HG02588 (cell line): ENCODE results near the gene ZNF697.
"Not testable (repeated sequence)": the region's sequence is repeated elsewhere in the genome, so short reads cannot be mapped to it uniquely, and the experiment has no call there.

Experiments
- ATAC-seq: cut with Tn5 transposase; IDR thresholded peaks from one replicate; pipeline ENCODE4 v1.9.1; 2021; ENCODE audit warnings: mild to moderate bottlenecking, moderate library complexity; ENCODE audit not compliant: unreplicated experiment

Gene ZNF697

DNA sequence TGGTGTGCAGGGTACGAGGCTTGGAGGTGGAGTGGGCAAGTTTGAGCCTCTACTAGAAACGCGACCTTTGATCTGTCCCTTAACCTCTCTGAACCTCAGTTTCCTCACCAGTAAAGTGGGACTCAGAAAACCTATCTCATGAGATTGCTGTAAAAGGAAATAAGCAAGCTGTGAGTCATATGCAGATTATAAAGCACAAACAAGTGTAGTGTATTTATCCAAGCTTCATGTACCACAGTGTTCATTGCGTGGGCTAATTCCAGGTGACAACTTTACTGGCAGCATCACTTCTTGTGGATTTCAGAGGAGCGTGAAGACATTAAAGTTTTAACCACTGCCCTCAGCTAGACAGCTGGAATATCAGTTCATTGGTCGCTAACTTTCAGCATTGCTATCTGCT, 44.4 kb downstream of the ZNF697 start:
- ATAC-seq: no peak

DNA sequence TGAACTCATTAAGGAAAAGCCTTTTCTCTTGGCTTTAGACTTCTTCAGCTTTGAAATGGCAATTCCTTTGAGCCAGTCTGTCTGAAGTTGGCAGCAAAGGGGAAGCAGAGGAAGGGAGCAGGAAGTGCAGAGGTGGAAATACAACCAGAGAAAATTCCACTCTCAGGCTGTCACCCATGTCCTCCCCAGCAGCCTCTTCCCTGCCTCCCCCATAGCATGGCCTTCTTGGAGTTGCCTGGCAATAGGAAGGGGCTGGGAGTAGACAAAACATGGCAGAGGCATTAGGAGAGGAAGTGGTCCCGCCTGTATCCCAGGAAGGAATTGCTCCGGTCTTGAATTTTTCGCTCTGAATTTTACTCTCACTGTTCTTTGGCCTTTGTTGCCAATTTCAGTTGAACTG, 44.8 kb downstream of the ZNF697 start:
- ATAC-seq: not testable (repeated sequence)

DNA sequence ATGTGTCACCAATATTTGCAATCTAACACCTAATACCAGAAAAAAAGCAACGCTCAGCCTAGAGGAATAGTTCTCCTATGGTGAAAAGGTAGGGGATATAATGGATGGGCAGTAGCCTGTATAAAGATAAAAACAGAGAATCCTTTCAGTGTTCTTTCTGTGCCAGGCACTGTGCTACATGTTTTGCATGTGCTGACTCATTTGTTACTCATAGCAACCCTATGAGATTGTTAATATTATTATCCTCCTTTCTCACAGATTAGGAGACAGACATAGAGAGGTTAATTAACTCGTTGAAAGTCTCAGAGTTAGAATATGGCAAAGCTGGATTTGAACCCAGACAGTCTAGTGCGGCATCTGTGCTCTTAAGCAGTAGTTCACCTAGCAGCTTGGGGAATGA, 45.3 kb downstream of the ZNF697 start:
- not testable (repeated sequence) for ATAC-seq

DNA sequence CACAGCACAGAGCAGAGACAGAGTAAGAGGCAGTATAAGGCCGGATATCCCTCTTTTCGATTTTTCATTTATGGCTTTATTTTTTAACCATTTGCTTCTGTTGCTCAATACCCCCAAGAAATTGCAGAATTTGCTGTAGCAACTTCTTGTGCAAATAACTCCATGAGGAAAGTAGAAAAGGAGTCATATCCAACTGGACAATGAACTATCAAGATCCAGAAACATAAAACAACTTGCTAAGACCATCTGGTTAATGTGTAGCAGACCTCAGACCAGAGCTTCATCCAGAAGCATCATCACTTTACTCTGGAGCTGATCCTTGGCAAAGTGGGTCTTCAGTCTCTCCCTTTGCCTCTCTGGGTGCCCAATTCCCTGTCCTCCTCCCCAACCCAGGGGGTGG, 45.9 kb downstream of the ZNF697 start:
- no peak for ATAC-seq

DNA sequence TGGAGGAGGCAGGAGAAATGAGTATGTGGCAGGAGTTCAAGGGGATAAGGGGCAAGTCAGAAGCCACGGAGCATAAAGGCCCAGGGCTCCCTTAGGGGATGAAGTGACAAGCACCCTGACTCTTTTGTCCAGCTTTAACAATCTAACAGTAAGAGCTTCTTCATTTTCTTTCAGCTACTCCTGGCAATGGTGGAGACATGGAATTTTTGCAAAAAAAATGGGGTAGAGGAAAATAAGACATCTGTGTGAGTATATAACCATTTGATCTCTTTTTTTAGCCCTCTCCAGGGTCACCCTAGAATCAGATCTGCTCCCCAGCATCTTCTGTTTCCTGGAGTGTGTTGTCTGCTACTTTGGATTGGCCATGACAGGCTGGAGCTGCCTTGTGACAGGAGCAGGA, 47.1 kb downstream of the ZNF697 start:
- ATAC-seq: no peak

DNA sequence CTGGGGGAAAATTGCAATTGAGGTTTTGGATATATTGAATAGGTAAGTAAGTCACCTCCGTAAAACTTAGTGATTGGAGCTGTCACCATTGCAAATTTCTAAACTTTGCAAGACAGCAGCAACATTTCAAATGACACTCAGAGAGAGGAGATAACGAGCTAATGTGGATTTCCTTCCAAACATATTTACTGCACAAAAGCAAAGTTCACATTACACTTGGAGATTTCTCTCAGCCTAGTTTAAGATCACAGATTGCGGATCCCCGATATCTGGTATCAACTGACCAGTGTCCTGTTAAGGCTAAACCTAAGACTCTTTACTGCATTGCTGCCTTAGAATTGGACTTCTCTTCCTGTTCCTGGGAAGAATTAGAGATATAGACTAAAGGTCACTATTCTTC, 47.5 kb downstream of the ZNF697 start:
- no peak for ATAC-seq

DNA sequence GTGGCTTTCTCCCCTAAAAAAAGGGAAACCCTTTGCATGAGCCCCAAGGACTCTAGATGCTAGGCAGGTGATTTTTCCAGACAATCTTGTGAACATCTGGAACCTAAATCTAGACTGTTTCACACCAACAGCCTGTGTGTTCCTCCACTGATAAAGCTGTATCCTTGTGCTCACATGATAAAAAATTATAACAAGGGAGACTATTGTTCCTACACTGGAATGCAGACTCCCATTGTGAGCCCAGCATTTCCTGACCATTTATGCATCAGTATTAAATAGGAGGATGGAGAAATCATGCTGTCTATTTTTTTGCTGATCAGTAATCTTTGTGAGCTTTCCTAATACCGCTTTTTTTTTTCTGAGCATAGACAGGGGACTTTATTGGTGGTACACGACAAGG, 52.5 kb downstream of the ZNF697 start:
- ATAC-seq: no peak

DNA sequence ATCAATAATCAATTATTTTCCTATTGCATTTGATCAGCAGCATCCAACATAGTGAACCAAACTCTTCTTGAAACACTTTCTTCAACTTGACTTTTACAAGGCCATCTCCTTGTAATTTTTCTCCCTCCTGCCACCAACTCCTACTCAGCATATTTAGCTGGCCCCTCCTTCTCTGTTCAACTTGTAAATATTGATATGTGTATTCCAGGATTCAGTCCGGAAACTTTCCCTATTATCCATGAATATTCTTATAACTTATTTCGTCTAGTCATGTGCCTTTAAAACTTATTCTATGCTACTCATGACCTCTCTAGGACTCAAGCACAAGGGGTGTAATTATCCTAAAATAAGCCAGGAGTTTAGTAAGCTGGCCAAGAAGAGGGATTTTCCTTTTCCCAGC, 52.9 kb downstream of the ZNF697 start:
- ATAC-seq: no peak

DNA sequence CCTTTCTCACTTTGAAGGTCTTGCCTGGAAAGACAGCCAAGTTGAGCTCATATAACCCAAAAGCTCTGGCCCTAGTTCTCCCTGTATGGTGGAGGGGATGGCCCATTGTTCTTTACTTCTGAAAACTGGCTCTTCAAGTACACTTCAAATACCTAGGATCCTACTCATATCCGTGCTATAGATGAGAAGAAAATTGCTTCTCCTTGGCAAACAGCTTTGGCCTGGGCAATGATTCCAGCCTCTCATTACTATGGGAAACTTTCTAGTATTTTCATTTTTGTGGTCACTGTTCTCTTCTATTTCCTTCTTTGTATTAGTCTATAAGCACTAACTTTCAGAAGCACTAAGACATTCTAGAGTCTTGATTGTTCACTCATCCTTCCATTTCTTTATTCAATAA, 53.7 kb downstream of the ZNF697 start:
- ATAC-seq: no peak

DNA sequence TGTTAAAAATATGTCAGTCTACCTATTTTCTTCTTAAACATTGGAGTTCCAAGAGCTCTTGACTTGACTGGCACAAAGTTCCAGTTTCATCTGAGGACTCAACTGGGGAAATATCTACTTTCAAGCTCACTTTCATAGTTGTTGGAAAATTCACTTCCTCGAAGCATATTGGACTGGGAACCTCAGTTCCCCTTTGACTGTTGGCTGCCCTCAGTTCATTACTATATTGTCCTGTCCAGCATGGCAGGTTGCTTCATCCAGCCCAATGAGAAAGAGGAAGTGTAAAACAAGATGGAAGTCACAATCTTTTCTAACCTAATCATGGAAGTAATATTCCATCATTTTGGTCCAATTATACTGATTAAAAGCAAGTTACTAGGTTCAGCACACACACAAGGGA, 54.3 kb downstream of the ZNF697 start:
- ATAC-seq: no peak

DNA sequence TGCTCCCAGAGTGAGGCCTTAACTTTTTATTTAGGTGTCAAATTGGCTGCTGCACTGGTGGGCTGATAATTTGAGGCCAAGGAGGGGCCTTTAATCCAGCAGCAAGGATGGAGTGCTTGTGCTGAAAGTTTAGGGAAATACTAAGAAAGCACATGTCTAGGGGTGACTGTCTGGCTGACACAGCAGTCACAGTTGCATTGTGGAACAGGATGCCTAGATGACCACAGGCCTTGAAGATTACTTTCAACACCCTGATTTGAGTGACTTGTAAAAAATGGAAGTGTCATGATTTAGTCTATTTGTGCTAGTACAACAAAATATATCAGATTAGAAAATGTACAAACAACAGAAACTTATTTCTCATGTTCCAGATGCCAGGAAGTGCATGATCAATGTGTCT, 57.7 kb downstream of the ZNF697 start:
- no peak for ATAC-seq

DNA sequence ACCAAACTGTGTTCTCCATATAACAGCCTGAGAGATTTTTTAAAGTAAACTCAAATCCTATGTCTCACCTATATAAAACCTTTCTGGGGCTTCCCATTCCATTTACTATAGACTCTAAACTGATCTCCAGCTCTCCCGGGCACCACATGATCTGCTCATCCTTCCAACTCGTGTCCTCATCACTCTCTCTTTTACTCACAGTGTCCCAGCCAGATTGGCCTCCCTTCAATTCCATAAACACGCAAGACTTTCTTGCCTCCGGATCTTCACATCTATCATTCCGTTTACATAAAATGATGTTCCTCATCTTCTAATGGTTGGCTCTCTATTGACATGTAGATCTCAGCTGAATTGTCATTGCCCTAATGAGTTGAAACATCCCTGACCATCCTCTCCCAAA, 59.4 kb downstream of the ZNF697 start:
- ATAC-seq: no peak

DNA sequence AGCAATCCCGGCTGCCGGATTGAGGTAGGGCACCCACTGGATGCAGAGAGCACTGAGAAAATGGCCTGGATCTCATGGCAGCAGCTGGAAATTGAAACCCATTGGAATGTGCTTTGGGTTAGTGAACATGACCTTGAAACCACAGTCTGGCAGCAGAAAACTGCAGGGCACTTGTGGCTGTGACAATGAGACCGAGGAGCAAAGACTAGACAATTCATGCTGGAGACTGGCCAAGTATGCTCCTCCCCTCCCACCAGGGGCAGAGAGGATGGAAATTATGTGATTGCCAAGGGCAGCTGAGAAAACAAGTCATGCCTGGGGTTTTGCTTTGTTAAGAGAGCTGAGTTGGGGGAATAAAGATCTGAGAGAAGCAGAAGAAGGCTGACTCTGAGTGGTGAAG, 60.7 kb downstream of the ZNF697 start:
- no peak for ATAC-seq

DNA sequence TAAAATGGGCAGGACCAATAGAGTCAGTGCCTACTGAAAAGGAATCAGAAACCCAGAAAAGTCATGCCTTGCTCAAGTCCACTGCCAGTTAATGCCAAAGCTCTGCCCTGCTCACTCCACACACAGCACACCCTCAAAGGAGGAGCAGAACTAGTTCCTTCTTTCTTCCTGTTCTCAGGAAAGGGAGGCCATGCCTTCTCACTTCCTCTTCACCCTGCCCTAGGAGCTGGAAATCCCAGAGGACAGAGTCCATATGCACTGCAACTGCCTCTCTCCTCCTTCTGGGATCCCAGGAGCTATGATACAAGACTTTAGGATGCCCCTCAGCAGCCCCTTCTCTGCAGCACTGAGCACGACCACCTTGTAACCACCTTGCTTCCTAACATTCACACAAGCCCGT, 62.3 kb downstream of the ZNF697 start:
- ATAC-seq: not testable (repeated sequence)

DNA sequence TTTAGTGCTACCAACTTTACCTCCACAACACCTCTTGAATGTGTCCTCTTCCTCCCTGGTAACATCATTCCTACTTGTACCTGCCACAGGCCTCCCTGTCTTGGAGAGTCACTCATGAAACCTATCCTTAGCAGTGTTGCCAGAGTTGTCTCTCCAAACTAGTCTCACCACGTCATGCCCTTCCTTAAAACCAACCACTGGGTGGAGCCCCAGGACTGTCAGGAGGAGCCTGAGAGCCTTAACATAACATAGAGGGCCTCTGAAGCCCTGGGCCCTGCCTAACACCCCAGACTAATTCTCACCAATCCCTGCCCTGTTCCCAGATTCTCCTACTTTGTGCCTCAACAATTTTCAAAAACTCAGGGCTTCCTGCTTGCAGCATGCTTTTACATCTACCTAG, 65.3 kb downstream of the ZNF697 start:
- ATAC-seq: no peak

DNA sequence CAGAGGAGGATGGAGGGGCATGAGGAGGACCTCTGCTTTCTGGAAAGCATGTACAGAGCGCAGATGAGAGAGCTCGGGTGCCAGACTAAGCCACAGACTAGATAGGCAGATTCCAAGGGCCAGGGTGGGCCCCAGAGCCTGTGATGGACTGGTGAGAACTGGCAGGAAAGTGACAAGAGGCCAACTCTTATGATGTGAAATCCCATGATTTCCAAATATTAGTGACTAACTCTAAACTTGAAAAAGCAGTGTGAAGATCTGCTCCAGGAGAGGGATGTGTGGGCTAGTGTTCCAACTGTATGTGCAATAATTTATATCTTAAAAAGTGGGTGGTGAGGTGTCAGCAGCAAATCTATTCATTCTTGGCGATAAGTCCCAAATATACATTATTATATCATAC, 67.0 kb downstream of the ZNF697 start:
- ATAC-seq: not testable (repeated sequence)

DNA sequence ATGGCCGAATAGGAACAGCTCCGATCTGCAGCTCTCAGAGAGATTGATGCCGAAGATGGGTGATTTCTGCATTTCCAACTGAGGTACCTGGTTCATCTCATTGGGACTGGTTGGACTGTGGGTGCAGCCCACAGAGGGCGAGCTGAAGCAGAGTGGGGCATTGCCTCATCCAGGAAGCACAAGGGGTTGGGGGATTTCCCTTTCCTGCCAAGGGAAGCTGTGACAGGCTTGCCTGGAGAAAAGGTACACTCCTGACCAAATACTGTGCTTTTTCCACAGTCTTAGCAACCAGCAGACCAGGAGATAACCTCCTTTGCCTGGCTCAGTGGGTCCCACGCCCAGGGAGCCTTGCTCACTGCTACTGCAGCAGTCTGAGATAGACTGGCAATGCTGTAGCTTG, 74.2 kb downstream of the ZNF697 start:
- no peak for ATAC-seq

DNA sequence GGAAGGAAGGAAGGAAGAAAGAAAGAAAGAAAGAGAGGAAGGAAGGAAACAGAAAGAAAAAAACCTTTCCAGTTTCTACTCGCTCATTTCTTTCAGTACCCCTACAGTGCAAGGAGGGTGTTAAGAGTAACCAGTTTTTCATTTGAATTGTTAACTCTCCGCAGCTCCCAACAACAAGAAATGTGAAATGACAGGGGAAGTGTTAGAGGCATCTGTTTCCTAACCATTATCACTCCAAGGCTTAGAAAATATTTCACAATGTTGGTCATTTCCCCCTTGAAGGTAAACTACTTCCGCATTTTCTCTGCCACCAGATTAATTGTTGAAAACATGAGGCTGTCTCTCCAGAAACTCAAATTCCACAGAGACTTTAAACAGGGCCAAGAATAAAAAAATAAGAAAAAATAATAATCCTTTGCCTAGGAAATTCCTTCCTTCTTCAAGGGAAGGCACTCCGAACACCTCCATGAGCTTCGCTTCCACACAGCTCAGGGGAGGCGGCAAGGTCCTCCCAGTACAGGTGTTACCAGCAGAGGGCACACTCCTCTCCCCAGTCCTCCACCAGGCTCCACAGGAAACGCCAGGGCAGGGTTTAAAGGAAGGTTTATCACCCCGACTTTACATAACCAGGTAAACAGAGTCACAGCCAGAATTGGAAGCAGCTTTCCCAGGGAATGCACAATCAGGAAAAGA, 78.0 kb downstream of the ZNF697 start:
- not testable (repeated sequence) for ATAC-seq
